BLaER1 (cell line): ENCODE data around the gene WDR38.
A peak's percentile ranks its signal among the peaks of the same experiment; 100 is the strongest.
"Not testable (repeated sequence)": the region's sequence is repeated elsewhere in the genome, so short reads cannot be mapped to it uniquely, and the experiment has no call there.

Experiments used
- H3K27ac ChIP-seq: shearing (Covaris generic); formaldehyde crosslinking; 2 replicates; pipeline ENCODE4 v1.8.1; 2022
- H3K27me3 ChIP-seq: shearing (Covaris generic); formaldehyde crosslinking; 2 replicates; pipeline ENCODE4 v1.8.1; 2022
- H3K36me3 ChIP-seq: shearing (Covaris generic); formaldehyde crosslinking; 2 replicates; pipeline ENCODE4 v1.8.1; 2022
- H3K4me1 ChIP-seq: shearing (Covaris generic); formaldehyde crosslinking; 2 replicates; pipeline ENCODE4 v1.8.1; 2022
- H3K4me2 ChIP-seq: shearing (Covaris generic); formaldehyde crosslinking; 2 replicates; pipeline ENCODE4 v1.8.1; 2022
- H3K4me3 ChIP-seq: shearing (Covaris generic); formaldehyde crosslinking; 2 replicates; pipeline ENCODE4 v1.8.1; 2022
- H3K9ac ChIP-seq: shearing (Covaris generic); formaldehyde crosslinking; 2 replicates; pipeline ENCODE4 v1.8.1; 2022
- H3K9me3 ChIP-seq: shearing (Covaris generic); formaldehyde crosslinking; 2 replicates; pipeline ENCODE4 v1.8.1; 2022
- H4K20me1 ChIP-seq: shearing (Covaris generic); formaldehyde crosslinking; 2 replicates; pipeline ENCODE4 v1.8.1; 2022
- Cebpa-rat ChIP-seq: shearing (Covaris generic); IDR thresholded peaks from 2 replicates; pipeline ENCODE4 v1.8.1; 2022

The WDR38 gene

GRCh38 chr9:124831642-124832364 is 21.5 kb upstream of the WDR38 start:
- Histone ChIP-seq H3K9me3 (no peaks in the 10 kb centered on the region; the same call in 1 of the 2 replicates), H4K20me1 (no peaks in the 10 kb centered on the region), H3K27me3 (no peaks in the 10 kb centered on the region), H3K4me2 (peak overlapping the region; percentile 75), H3K4me1 (peaks cover 53% of the 10 kb centered on the region), H3K36me3 (no peaks in the 10 kb centered on the region), H3K4me3 (no peak overlapping the region), H3K27ac (peak overlapping the region; percentile 28; the same call in 1 of the 2 replicates), H3K9ac (peak overlapping the region; percentile 43; the same call in 1 of the 2 replicates)
- no peak for TF ChIP-seq Cebpa-rat

GRCh38 chr9:124834591-124834990 is 18.7 kb upstream of the WDR38 start:
- H3K9ac ChIP-seq, result peak overlapping the region; percentile 55; the same call in 1 of the 2 replicates
- no peak overlapping the region for H3K4me3 ChIP-seq
- H3K4me2 ChIP-seq, result peak overlapping the region; percentile 87
- H3K27me3 ChIP-seq, result no peaks in the 10 kb centered on the region
- H3K27ac ChIP-seq, result no peak overlapping the region
- H3K4me1 ChIP-seq, result peaks cover 53% of the 10 kb centered on the region
- H3K36me3 ChIP-seq, result no peaks in the 10 kb centered on the region
- no peaks in the 10 kb centered on the region for H4K20me1 ChIP-seq
- H3K9me3 ChIP-seq, result no peaks in the 10 kb centered on the region
- no peak for TF ChIP-seq Cebpa-rat

- peaks cover 53% of the 10 kb centered on the region for H3K4me1 ChIP-seq
- peak overlapping the region; percentile 55; the same call in 1 of the 2 replicates for H3K9ac ChIP-seq
- H3K27ac ChIP-seq, result peak overlapping the region; percentile 18; the same call in 1 of the 2 replicates
- no peaks in the 10 kb centered on the region for H4K20me1 ChIP-seq
- H3K4me2 ChIP-seq, result peak overlapping the region; percentile 87
- H3K27me3 ChIP-seq, result no peaks in the 10 kb centered on the region
- no peaks in the 10 kb centered on the region for H3K36me3 ChIP-seq
- H3K9me3 ChIP-seq, result no peaks in the 10 kb centered on the region
- no peak overlapping the region for H3K4me3 ChIP-seq
- TF ChIP-seq Cebpa-rat, result no peak
These were observed 18.2 kb upstream of the WDR38 start for GRCh38 chr9:124835026-124835557.

- H3K4me3 ChIP-seq, H3K9me3 ChIP-seq, H3K27me3 ChIP-seq, H3K27ac ChIP-seq, H4K20me1 ChIP-seq, H3K4me2 ChIP-seq, H3K9ac ChIP-seq, H3K36me3 ChIP-seq: not testable (repeated sequence)
- H3K4me1 ChIP-seq, result peaks cover 25% of the 10 kb centered on the region
These were observed 15.1 kb upstream of the WDR38 start for GRCh38 chr9:124838132-124838531.

DNA sequence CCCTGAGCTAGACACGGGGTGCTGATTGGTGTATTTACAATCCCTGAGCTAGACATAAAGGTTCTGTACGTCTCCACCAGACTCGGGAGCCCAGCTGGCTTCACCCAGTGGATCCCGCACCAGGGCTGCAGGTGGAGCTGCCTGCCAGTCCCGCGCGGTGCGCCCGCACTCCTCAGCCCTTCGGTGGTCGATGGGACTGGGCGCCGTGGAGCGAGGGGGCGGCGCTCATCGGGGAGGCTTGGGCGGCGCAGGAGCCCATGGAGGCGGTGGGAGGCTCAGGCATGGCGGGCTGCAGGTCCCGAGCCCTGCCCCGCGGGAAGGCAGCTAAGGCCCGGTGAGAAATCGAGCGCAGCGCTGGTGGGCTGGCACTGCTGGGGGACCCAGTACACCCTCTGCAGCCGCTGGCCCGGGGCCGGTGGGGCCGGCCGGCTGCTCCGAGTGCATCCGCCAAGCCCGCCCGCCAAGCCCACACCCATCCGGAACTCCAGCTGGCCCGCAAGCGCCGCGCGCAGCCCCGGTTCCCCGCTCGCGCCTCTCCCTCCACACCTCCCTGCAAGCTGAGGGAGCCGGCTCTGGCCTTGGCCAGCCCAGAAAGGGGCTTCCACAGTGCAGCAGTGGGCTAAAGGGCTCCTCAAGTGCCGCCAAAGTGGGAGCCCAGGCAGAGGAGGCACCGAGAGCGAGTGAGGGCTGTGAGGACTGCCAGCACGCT is 14.5 kb upstream of the WDR38 start:
- H3K9me3 ChIP-seq, H3K27me3 ChIP-seq, H3K4me2 ChIP-seq, H4K20me1 ChIP-seq, H3K36me3 ChIP-seq, H3K27ac ChIP-seq, H3K9ac ChIP-seq, H3K4me3 ChIP-seq: not testable (repeated sequence)
- H3K4me1 ChIP-seq, result peaks cover 23% of the 10 kb centered on the region

DNA sequence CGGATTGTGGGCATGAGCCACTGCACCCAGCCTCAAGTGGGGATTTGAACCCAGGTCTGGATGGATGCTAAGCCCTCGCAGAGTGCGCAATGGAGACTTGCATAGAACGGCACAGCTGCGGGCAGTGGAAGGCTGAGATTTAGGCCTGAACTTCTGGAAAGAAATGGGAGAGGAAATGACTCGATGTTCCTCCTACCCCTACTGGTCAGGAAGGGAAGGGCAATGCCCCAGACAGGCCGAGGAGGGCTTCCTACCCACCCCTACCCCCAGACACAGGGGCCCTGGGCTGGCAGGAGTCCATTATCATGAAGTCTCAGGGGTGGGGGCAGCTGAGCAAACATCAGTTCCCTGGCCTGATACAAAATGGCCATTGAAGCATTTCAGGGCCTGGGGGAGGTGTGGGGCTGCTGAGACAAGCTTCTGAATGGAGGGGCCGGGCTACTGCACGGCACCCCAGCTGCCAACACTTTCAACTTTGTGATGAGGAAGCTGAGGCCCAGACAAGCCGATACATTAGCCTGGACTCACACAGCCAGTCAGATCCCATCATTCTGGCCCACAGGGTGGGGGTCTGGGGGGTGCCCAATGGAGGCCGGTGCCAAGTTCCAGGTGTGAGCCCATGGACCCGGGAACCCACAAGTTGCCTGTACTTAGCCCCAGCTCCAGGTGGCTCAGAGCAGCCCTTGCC is 13.5 kb upstream of the WDR38 start:
- Histone ChIP-seq H3K27ac (no peak overlapping the region), H3K27me3 (no peaks in the 10 kb centered on the region), H3K9me3 (no peaks in the 10 kb centered on the region), H4K20me1 (no peaks in the 10 kb centered on the region), H3K9ac (no peak overlapping the region), H3K4me3 (no peak overlapping the region), H3K4me1 (peaks cover 12% of the 10 kb centered on the region), H3K4me2 (no peak overlapping the region), H3K36me3 (no peaks in the 10 kb centered on the region)
- no peak for TF ChIP-seq Cebpa-rat

GRCh38 chr9:124840300-124840833 is 12.9 kb upstream of the WDR38 start:
- Histone ChIP-seq H3K4me1 (peaks cover 6% of the 10 kb centered on the region), H3K27ac (no peak overlapping the region), H3K4me2 (no peak overlapping the region), H3K9me3 (no peaks in the 10 kb centered on the region), H3K27me3 (no peaks in the 10 kb centered on the region), H4K20me1 (no peaks in the 10 kb centered on the region), H3K36me3 (no peaks in the 10 kb centered on the region), H3K4me3 (no peak overlapping the region), H3K9ac (no peak overlapping the region)
- no peak for TF ChIP-seq Cebpa-rat

- Histone ChIP-seq H3K4me3 (no peak overlapping the region), H3K27ac (no peak overlapping the region), H3K4me1 (no peaks in the 10 kb centered on the region), H3K4me2 (no peak overlapping the region), H4K20me1 (no peaks in the 10 kb centered on the region), H3K27me3 (no peaks in the 10 kb centered on the region), H3K36me3 (no peaks in the 10 kb centered on the region), H3K9me3 (no peaks in the 10 kb centered on the region), H3K9ac (no peak overlapping the region)
- TF ChIP-seq Cebpa-rat, result no peak
These were observed 12.0 kb upstream of the WDR38 start for GRCh38 chr9:124841075-124841821.

DNA sequence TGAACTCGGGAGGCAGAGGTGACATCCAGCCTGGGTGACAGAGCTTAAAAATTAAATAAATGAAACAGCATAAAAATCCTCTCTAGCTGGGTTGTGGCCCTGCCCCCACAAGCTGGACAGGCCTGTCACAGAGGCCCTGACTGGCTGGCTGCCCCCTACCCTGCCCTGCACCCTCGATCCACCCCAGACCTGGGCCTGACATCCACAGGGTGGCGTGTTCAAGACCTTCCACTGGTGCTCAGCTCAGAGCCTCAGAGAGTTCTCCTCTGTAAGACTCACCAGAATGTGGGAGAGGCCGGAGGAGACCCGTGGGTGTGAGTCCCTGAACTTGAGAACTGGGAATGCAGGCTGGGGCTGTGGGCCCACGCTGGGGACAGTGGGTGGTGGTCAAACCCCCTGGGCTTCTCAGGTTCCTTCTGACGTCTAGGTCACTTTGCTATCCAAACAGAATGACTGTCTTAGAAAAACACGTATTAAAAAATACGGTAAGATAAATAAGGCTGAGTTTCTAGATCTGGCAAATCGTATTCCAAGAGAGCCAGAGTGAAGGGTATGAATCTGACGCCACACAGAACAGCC is 9.7 kb upstream of the WDR38 start:
- no peak overlapping the region for H3K4me3 ChIP-seq
- no peak overlapping the region for H3K4me2 ChIP-seq
- H4K20me1 ChIP-seq, result no peaks in the 10 kb centered on the region
- H3K9me3 ChIP-seq, result no peaks in the 10 kb centered on the region
- no peak for TF ChIP-seq Cebpa-rat
- H3K27me3 ChIP-seq, result no peaks in the 10 kb centered on the region
- H3K36me3 ChIP-seq, result no peaks in the 10 kb centered on the region
- H3K9ac ChIP-seq, result no peak overlapping the region
- no peaks in the 10 kb centered on the region for H3K4me1 ChIP-seq
- H3K27ac ChIP-seq, result no peak overlapping the region
